ENCODE measurements around the gene ARHGAP15.

The ARHGAP15 gene

GRCh38 chr2:143501106-143501676, 372.0 kb downstream of the ARHGAP15 start:
- Histone ChIP-seq H3K9ac (ENCODE audit: low read length) (no peak overlapping the region), H4K20me1 (ENCODE audit: low read depth, low read length) (no peaks in the 10 kb centered on the region), H3K27me3 (ENCODE audit: low read length) (no peaks in the 10 kb centered on the region), H2AFZ (ENCODE audit: low read depth, low read length, severe bottlenecking) (no peak overlapping the region), H3K9me2 (replicated peaks; ENCODE audit: insufficient read depth, low read length) (no peaks in the 10 kb centered on the region), H3K79me2 (ENCODE audit: insufficient read depth, low read length) (no peaks in the 10 kb centered on the region), H3K4me2 (ENCODE audit: low read depth, low read length, poor library complexity, severe bottlenecking) (no peak overlapping the region), H3F3A (ENCODE audit: insufficient read depth) (no peaks in the 10 kb centered on the region), H3K36me3 (ENCODE audit: low read length) (no peaks in the 10 kb centered on the region), H3K9me3 (ENCODE audit: insufficient read depth, low read length) (no peaks in the 10 kb centered on the region), H3K4me3 (ENCODE audit: insufficient read depth, low read length, poor library complexity, severe bottlenecking) (no peak overlapping the region), H3K27ac (ENCODE audit: low read depth, low read length) (no peak overlapping the region)
- TF ChIP-seq CTCF (IDR thresholded peaks at IDR 0.05; ENCODE audit: insufficient read depth, low read length, poor library complexity, severe bottlenecking) (no peak), EZH2phosphoT487 (conservative IDR thresholded peaks at IDR 0.05; ENCODE audit: low read length) (no peak)

GRCh38 chr2:143503280-143503679, 374.1 kb downstream of the ARHGAP15 start:
- H3K36me3 ChIP-seq (ENCODE audit: low read length) = no peaks in the 10 kb centered on the region
- H3K27me3 ChIP-seq (ENCODE audit: low read length) = no peaks in the 10 kb centered on the region
- no peaks in the 10 kb centered on the region for H4K20me1 ChIP-seq (ENCODE audit: low read depth, low read length)
- H3K9ac ChIP-seq (ENCODE audit: low read length) = no peak overlapping the region
- no peak overlapping the region for H3K4me3 ChIP-seq (ENCODE audit: insufficient read depth, low read length, poor library complexity, severe bottlenecking)
- no peaks in the 10 kb centered on the region for H3F3A ChIP-seq (ENCODE audit: insufficient read depth)
- no peak overlapping the region for H3K4me2 ChIP-seq (ENCODE audit: low read depth, low read length, poor library complexity, severe bottlenecking)
- H3K9me2 ChIP-seq (replicated peaks; ENCODE audit: insufficient read depth, low read length) = no peaks in the 10 kb centered on the region
- H3K27ac ChIP-seq (ENCODE audit: low read depth, low read length) = no peak overlapping the region
- TF ChIP-seq EZH2phosphoT487 (conservative IDR thresholded peaks at IDR 0.05; ENCODE audit: low read length) (no peak), CTCF (IDR thresholded peaks at IDR 0.05; ENCODE audit: insufficient read depth, low read length, poor library complexity, severe bottlenecking) (no peak)
- H3K9me3 ChIP-seq (ENCODE audit: insufficient read depth, low read length) = no peaks in the 10 kb centered on the region
- no peaks in the 10 kb centered on the region for H3K79me2 ChIP-seq (ENCODE audit: insufficient read depth, low read length)
- no peak overlapping the region for H2AFZ ChIP-seq (ENCODE audit: low read depth, low read length, severe bottlenecking)

GRCh38 chr2:143504397-143504796, 375.2 kb downstream of the ARHGAP15 start:
- Histone ChIP-seq H3K27me3 (ENCODE audit: low read length) (no peaks in the 10 kb centered on the region), H3K9me2 (replicated peaks; ENCODE audit: insufficient read depth, low read length) (no peaks in the 10 kb centered on the region), H2AFZ (ENCODE audit: low read depth, low read length, severe bottlenecking) (no peak overlapping the region), H3K4me2 (ENCODE audit: low read depth, low read length, poor library complexity, severe bottlenecking) (no peak overlapping the region), H3K9me3 (ENCODE audit: insufficient read depth, low read length) (no peaks in the 10 kb centered on the region), H4K20me1 (ENCODE audit: low read depth, low read length) (no peaks in the 10 kb centered on the region), H3K4me3 (ENCODE audit: insufficient read depth, low read length, poor library complexity, severe bottlenecking) (no peak overlapping the region), H3K36me3 (ENCODE audit: low read length) (no peaks in the 10 kb centered on the region), H3K27ac (ENCODE audit: low read depth, low read length) (no peak overlapping the region), H3K9ac (ENCODE audit: low read length) (no peak overlapping the region), H3F3A (ENCODE audit: insufficient read depth) (no peaks in the 10 kb centered on the region), H3K79me2 (ENCODE audit: insufficient read depth, low read length) (no peaks in the 10 kb centered on the region)
- no peak for TF ChIP-seq EZH2phosphoT487 (conservative IDR thresholded peaks at IDR 0.05; ENCODE audit: low read length)
- TF ChIP-seq CTCF (IDR thresholded peaks at IDR 0.05; ENCODE audit: insufficient read depth, low read length, poor library complexity, severe bottlenecking) = no peak

All from SU-DHL-6 (cell line).